Pulmonary artery endothelial cell (primary cell): Measurements from ENCODE around the gene CDC25C. TPM values are rescaled to one million over a fixed set of nuclear protein-coding genes. Genes with fewer than 3 reads are reported as not detected.

ENCODE experiments used
- total RNA-seq: library from RNA; depleted of rRNA; stranded (reverse); fragments of >200 nt; gene quantifications from 2 replicates; pipeline ENCODE4 v1.2.3, GENCODE V29; 2014

The CDC25C gene
- total RNA-seq, 1 donor from 2014 or later = 6.0 TPM

Other genes starting within 250 kb of the CDC25C start
- not detected in 2 replicates for gene WNT8A, start 247.8 kb downstream of the CDC25C start, total RNA-seq
- gene NME5, start 192.4 kb downstream of the CDC25C start, total RNA-seq = 1.1 and 1.2 TPM in 2 replicates
- 25.7 and 36.0 TPM in 2 replicates for gene BRD8, start 153.2 kb downstream of the CDC25C start, total RNA-seq
- gene KIF20A, start 152.7 kb downstream of the CDC25C start, total RNA-seq = 47.2 and 125 TPM in 2 replicates
- gene CDC23, start 118.5 kb downstream of the CDC25C start, total RNA-seq = 32.9 and 41.1 TPM in 2 replicates
- gene GFRA3, start 57.2 kb downstream of the CDC25C start, total RNA-seq = not detected in 2 replicates
- 30.7 and 30.8 TPM in 2 replicates for gene FAM53C, start 6.5 kb upstream of the CDC25C start, total RNA-seq
- gene KDM3B, start 20.9 kb upstream of the CDC25C start, total RNA-seq = 47.4 and 52.0 TPM in 2 replicates
- 2.0 and 4.2 TPM in 2 replicates for gene REEP2, start 107.3 kb upstream of the CDC25C start, total RNA-seq
- 0.73 and 1.2 TPM in 2 replicates for gene EGR1, start 133.7 kb upstream of the CDC25C start, total RNA-seq
- gene ETF1, start 211.4 kb upstream of the CDC25C start, total RNA-seq = 140 and 162 TPM in 2 replicates
- gene HSPA9, start 243.6 kb upstream of the CDC25C start, total RNA-seq = 297 and 407 TPM in 2 replicates